Panc1 (cell line): Measurements from ENCODE around the gene WASF1. TPM values are rescaled to one million over a fixed set of nuclear protein-coding genes. Genes with fewer than 3 reads are reported as not detected.

Source experiments
- ATAC-seq: fragments of 200-7000 bp; cut with Tn5 transposase; 2 replicates; pipeline ENCODE4 v1.9.1; 2020; ENCODE audit warnings: mild to moderate bottlenecking, moderate library complexity
- BruUV-seq: library from RNA; stranded (reverse); fragments of 400-500 nt; replicated peaks from 2 replicates; lab custom pipeline; 2021; lab: Mats Ljungman, UMichigan
- CTCF ChIA-PET: fragments of 300-600 bp; sonication (Branson Sonifier 250); formaldehyde crosslinking; loops from one replicate; lab custom pipeline; 2022; ENCODE audit warnings: antibody characterized with exemption; lab: Charles Lee
- POLR2A ChIA-PET: fragments of 300-600 bp; sonication (Branson Sonifier 250); formaldehyde crosslinking; loops from one replicate; lab custom pipeline; 2022; ENCODE audit warnings: antibody characterized with exemption; lab: Charles Lee
- DNase-seq: peaks from one replicate; pipeline ENCODE4 v3.0.0-alpha.2; 2010; ENCODE audit warnings: low read depth, low spot score
- H3K27ac ChIP-seq: 2 replicates; pipeline ENCODE4 v1.5.1; 2011; ENCODE audit warnings: mild to moderate bottlenecking, low read length, inconsistent platforms
- H3K27me3 ChIP-seq: fragments of 200-500 bp; sonication (Bioruptor generic); 2 replicates; pipeline ENCODE4 v1.6.0; 2014; ENCODE audit warnings: low read length, inconsistent platforms; ENCODE audit not compliant: control insufficient read depth, insufficient read depth
- H3K36me3 ChIP-seq: fragments of 200-500 bp; sonication (Bioruptor generic); 2 replicates; pipeline ENCODE4 v1.5.1; 2014; ENCODE audit warnings: inconsistent platforms, mild to moderate bottlenecking, low read length, moderate library complexity; ENCODE audit not compliant: control insufficient read depth, insufficient read depth
- H3K4me1 ChIP-seq: 2 replicates; pipeline ENCODE4 v1.5.1; 2011; ENCODE audit warnings: inconsistent platforms, mild to moderate bottlenecking, low read length, moderate library complexity; ENCODE audit not compliant: control insufficient read depth, insufficient read depth
- H3K4me3 ChIP-seq, 2 experiments: 2 replicates each; pipeline ENCODE4 v1.5.1; 2011 to 2012; ENCODE audit warnings: low read depth in 2 of 2, low read length in 2 of 2, mild to moderate bottlenecking in 2 of 2, inconsistent platforms in 1 of 2, moderate library complexity in 1 of 2
- H3K9me3 ChIP-seq: fragments of 200-500 bp; sonication (Bioruptor generic); 2 replicates; pipeline ENCODE4 v1.5.1; 2014; ENCODE audit warnings: low read depth, mild to moderate bottlenecking, inconsistent platforms, low read length, moderate library complexity; ENCODE audit not compliant: control insufficient read depth, insufficient read depth
- POLR2AphosphoS5 ChIP-seq: IDR thresholded peaks from 2 replicates; pipeline ENCODE4 v1.6.1; 2012; ENCODE audit warnings: mild to moderate bottlenecking, low read depth, low read length, moderate library complexity
- SIN3A ChIP-seq: IDR thresholded peaks from 2 replicates; pipeline ENCODE4 v1.6.1; 2012; ENCODE audit warnings: low read depth, mild to moderate bottlenecking, low read length, moderate library complexity, borderline replicate concordance; ENCODE audit not compliant: insufficient read depth
- TCF7L2 ChIP-seq: IDR thresholded peaks from 2 replicates; pipeline ENCODE4 v1.6.1; 2011; ENCODE audit warnings: mild to moderate bottlenecking, low read depth, low read length, inconsistent platforms
- in situ Hi-C: cut with HindIII; loops from 2 replicates; pipeline ENCODE4 v1.10.0; 2016; ENCODE audit warnings: low sequenced_read_pairs, low pct_unique_long_range_greater_than_20kb
- intact Hi-C: fragments of 100-400 bp; cut with micrococcal nuclease; formaldehyde crosslinking; loops from one replicate; pipeline ENCODE4 v1.10.0; 2022; ENCODE audit not compliant: unreplicated experiment
- total RNA-seq: library from RNA; stranded (reverse); gene quantifications from one replicate; pipeline ENCODE4 v1.2.1, GENCODE V29; 2021; ENCODE audit not compliant: unreplicated experiment
- TF ChIP-seq, protein P1 (sequence below): fragments of 450-650 bp; IDR thresholded peaks from 2 replicates; pipeline ENCODE4 v1.5.1; 2017; ENCODE audit warnings: mild to moderate bottlenecking
- TF ChIP-seq, protein P2 (sequence below), 2 experiments: IDR thresholded peaks; 2 replicates each; pipeline ENCODE4 v1.6.1; 2011 to 2012; ENCODE audit warnings: low read depth in 2 of 2, control low read depth in 1 of 2, low read length in 1 of 2, mild to moderate bottlenecking in 1 of 2, moderate library complexity in 1 of 2; ENCODE audit not compliant: insufficient read depth in 1 of 2

The WASF1 gene
- total RNA-seq, 1 experiment from 2014 or later: 63.9 TPM

DNA sequence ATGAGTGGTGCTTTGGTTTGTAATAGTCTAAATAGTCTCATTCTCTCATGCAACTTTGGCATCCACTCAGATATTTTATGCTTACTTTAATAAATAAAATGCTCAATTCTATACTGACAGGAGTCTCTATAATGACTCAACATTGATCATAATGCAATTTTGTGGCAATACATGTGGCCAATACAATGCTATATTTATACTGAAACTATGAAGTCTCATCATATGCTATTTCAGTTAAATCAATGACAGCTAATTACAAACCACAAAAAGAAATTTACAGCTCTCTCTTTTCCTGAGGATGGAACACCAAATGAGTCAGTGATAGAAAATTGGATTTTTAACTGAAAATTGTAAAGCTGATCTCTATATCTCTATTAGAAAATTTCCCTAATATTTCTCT lies 77.1 kb downstream of the WASF1 start:
- Histone ChIP-seq H3K27me3 (no peaks in the 10 kb centered on the region), H3K9me3 (no peaks in the 10 kb centered on the region), H3K4me3 (no peak overlapping the region), H3K27ac (no peak overlapping the region), H3K36me3 (peaks cover 31% of the 10 kb centered on the region), H3K4me1 (no peaks in the 10 kb centered on the region)
- ChIA-PET POLR2A (no interaction called here), CTCF (no interaction called here)
- BruUV-seq: no TSS peak
- in situ Hi-C loops: no loop called here
- DNase-seq: no peak
- no peak for ATAC-seq
- TF ChIP-seq TCF7L2 (no peak), SIN3A (no peak), POLR2AphosphoS5 (no peak)
- TF ChIP-seq, protein P1, sequence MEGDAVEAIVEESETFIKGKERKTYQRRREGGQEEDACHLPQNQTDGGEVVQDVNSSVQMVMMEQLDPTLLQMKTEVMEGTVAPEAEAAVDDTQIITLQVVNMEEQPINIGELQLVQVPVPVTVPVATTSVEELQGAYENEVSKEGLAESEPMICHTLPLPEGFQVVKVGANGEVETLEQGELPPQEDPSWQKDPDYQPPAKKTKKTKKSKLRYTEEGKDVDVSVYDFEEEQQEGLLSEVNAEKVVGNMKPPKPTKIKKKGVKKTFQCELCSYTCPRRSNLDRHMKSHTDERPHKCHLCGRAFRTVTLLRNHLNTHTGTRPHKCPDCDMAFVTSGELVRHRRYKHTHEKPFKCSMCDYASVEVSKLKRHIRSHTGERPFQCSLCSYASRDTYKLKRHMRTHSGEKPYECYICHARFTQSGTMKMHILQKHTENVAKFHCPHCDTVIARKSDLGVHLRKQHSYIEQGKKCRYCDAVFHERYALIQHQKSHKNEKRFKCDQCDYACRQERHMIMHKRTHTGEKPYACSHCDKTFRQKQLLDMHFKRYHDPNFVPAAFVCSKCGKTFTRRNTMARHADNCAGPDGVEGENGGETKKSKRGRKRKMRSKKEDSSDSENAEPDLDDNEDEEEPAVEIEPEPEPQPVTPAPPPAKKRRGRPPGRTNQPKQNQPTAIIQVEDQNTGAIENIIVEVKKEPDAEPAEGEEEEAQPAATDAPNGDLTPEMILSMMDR: no peak
- TF ChIP-seq, protein P2, sequence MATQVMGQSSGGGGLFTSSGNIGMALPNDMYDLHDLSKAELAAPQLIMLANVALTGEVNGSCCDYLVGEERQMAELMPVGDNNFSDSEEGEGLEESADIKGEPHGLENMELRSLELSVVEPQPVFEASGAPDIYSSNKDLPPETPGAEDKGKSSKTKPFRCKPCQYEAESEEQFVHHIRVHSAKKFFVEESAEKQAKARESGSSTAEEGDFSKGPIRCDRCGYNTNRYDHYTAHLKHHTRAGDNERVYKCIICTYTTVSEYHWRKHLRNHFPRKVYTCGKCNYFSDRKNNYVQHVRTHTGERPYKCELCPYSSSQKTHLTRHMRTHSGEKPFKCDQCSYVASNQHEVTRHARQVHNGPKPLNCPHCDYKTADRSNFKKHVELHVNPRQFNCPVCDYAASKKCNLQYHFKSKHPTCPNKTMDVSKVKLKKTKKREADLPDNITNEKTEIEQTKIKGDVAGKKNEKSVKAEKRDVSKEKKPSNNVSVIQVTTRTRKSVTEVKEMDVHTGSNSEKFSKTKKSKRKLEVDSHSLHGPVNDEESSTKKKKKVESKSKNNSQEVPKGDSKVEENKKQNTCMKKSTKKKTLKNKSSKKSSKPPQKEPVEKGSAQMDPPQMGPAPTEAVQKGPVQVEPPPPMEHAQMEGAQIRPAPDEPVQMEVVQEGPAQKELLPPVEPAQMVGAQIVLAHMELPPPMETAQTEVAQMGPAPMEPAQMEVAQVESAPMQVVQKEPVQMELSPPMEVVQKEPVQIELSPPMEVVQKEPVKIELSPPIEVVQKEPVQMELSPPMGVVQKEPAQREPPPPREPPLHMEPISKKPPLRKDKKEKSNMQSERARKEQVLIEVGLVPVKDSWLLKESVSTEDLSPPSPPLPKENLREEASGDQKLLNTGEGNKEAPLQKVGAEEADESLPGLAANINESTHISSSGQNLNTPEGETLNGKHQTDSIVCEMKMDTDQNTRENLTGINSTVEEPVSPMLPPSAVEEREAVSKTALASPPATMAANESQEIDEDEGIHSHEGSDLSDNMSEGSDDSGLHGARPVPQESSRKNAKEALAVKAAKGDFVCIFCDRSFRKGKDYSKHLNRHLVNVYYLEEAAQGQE (IDR thresholded peaks at IDR 0.05; ENCODE audit: insufficient read depth in 1 of 2, low read depth in 2 of 2, low read length in 1 of 2): no peak
- intact Hi-C loops: no loop called here

DNA sequence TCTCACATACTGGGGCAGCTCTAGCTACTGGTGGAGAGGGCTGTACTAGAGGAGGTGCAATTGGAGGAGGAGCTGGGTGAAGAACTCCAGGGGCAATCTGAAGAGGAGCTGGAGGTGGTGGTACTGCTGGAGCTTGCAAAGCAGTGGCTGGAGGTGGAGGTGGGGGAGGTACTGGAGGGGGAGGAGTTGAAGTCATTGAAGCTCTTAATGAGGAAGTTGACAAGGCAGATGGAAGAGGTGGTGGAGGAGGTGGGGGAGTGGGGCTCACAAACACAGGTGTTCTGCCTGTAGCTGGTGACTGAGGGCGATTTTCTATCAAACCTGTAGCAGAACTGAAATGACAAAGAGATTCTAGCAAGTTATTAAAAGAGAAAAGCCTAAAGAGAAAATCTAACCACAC lies 77.6 kb downstream of the WASF1 start:
- Histone ChIP-seq H3K4me3 (no peak overlapping the region), H3K27me3 (no peaks in the 10 kb centered on the region), H3K27ac (no peak overlapping the region), H3K4me1 (no peaks in the 10 kb centered on the region), H3K36me3 (peaks cover 30% of the 10 kb centered on the region), H3K9me3 (no peaks in the 10 kb centered on the region)
- no TSS peak for BruUV-seq
- DNase-seq (no peak), ATAC-seq (no peak)
- intact Hi-C loops (no loop called here), in situ Hi-C loops (no loop called here)
- TF ChIP-seq, protein P1: no peak
- TF ChIP-seq SIN3A (no peak), POLR2AphosphoS5 (no peak), TCF7L2 (no peak)
- TF ChIP-seq, protein P2 (IDR thresholded peaks at IDR 0.05; ENCODE audit: insufficient read depth in 1 of 2, low read depth in 2 of 2, low read length in 1 of 2): no peak
- CTCF ChIA-PET: no interaction called here
- POLR2A ChIA-PET: interaction anchor here (0.6 kb wide), 1 partner anchor 577 kb away, joined by 3 read pairs; no protein-coding TSS in a partner anchor
